Caco-2 (cell line): Measurements from ENCODE around the gene SPAST. TPM values are rescaled to one million over a fixed set of nuclear protein-coding genes. Genes with fewer than 3 reads are reported as not detected.

Experiments
- BruUV-seq: library from RNA; stranded (reverse); fragments of 400-500 nt; replicated peaks from 2 replicates; lab custom pipeline; 2021; lab: Mats Ljungman, UMichigan
- CTCF ChIA-PET: fragments of 300-600 bp; sonication (Branson Sonifier 250); formaldehyde crosslinking; loops from one replicate; lab custom pipeline; 2022; ENCODE audit warnings: antibody characterized with exemption; lab: Charles Lee
- POLR2A ChIA-PET: fragments of 300-600 bp; sonication (Branson Sonifier 250); formaldehyde crosslinking; loops from one replicate; lab custom pipeline; 2022; ENCODE audit warnings: antibody characterized with exemption; lab: Charles Lee
- DNase-seq, 2 experiments: peaks; one replicate each; pipeline versions ENCODE4 v3.0.0 to v3.0.0-alpha.2; 2020 to 2022
- H3K27me3 ChIP-seq: replicated peaks from 2 replicates; pipeline ENCODE4 v1.6.0; 2011; ENCODE audit warnings: low read length; ENCODE audit not compliant: control insufficient read depth, insufficient read depth
- H3K36me3 ChIP-seq: 2 replicates; pipeline ENCODE4 v1.5.1; 2011; ENCODE audit warnings: low read length; ENCODE audit not compliant: control insufficient read depth, insufficient read depth
- H3K4me1 ChIP-seq: fragments of 250-450 bp; sonication (Bioruptor Pico); 2 replicates; pipeline ENCODE4 v1.5.1; 2020; ENCODE audit warnings: mild to moderate bottlenecking
- H3K4me3 ChIP-seq: 2 replicates; pipeline ENCODE4 v1.5.1; 2011; ENCODE audit warnings: low read depth, mild to moderate bottlenecking, control low read depth, low read length
- H3K9me3 ChIP-seq: fragments of 250-450 bp; sonication (Bioruptor Pico); 2 replicates; pipeline ENCODE4 v1.5.1; 2020; ENCODE audit warnings: mild to moderate bottlenecking, moderate library complexity
- H3K27ac Mint-ChIP-seq: one replicate; pipeline ENCODE4 v1.8.0; 2022; ENCODE audit warnings: mixed read lengths; ENCODE audit not compliant: unreplicated experiment
- H3K27me3 Mint-ChIP-seq: one replicate; pipeline ENCODE4 v1.8.0; 2022; ENCODE audit warnings: mixed read lengths; ENCODE audit not compliant: insufficient read depth, unreplicated experiment
- H3K36me3 Mint-ChIP-seq: one replicate; pipeline ENCODE4 v1.8.0; 2022; ENCODE audit warnings: mild to moderate bottlenecking, mixed read lengths; ENCODE audit not compliant: insufficient read depth, unreplicated experiment
- H3K4me1 Mint-ChIP-seq: one replicate; pipeline ENCODE4 v1.8.0; 2022; ENCODE audit warnings: low read depth, mixed read lengths; ENCODE audit not compliant: unreplicated experiment
- H3K4me3 Mint-ChIP-seq: one replicate; pipeline ENCODE4 v1.8.0; 2022; ENCODE audit warnings: mild to moderate bottlenecking, moderate library complexity, mixed read lengths; ENCODE audit not compliant: unreplicated experiment
- H3K9me3 Mint-ChIP-seq: one replicate; pipeline ENCODE4 v1.8.0; 2022; ENCODE audit warnings: mixed read lengths; ENCODE audit not compliant: unreplicated experiment
- CTCF ChIP-seq, 2 experiments: fragments of 200-600 bp in 1 of 2; IDR thresholded peaks; 1 replicate in 1 of 2; 2 replicates in 1 of 2; pipeline versions ENCODE4 v1.5.1 to v1.8.0; 2011 to 2022; ENCODE audit warnings: antibody characterized with exemption in 1 of 2, control low read depth in 1 of 2, inconsistent platforms in 1 of 2, low read depth in 1 of 2, low read length in 1 of 2, mild to moderate bottlenecking in 1 of 2, moderate library complexity in 1 of 2; ENCODE audit not compliant: insufficient read depth in 1 of 2, severe bottlenecking in 1 of 2, unreplicated experiment in 1 of 2
- intact Hi-C: fragments of 100-400 bp; cut with micrococcal nuclease; formaldehyde crosslinking; loops from one replicate; pipeline ENCODE4 v1.10.0; 2022; ENCODE audit not compliant: unreplicated experiment
- total RNA-seq: library from RNA; stranded (reverse); gene quantifications from 2 replicates; pipeline ENCODE4 v1.2.3, GENCODE V29; 2022

Gene SPAST
- total RNA-seq, 1 experiment from 2014 or later = 29.7 TPM

- no peaks in the 10 kb centered on the region for H3K4me1 Mint-ChIP-seq
- no peaks in the 10 kb centered on the region for H3K9me3 Mint-ChIP-seq
- no peak overlapping the region for H3K27ac Mint-ChIP-seq
- H3K27me3 Mint-ChIP-seq = no peaks in the 10 kb centered on the region
- POLR2A ChIA-PET = no interaction called here
- Histone ChIP-seq H3K4me3 (no peak overlapping the region), H3K36me3 (no peaks in the 10 kb centered on the region), H3K4me1 (peaks cover 7% of the 10 kb centered on the region; the same call in 1 of the 2 replicates), H3K9me3 (no peaks in the 10 kb centered on the region), H3K27me3 (no peaks in the 10 kb centered on the region)
- no peak overlapping the region for H3K4me3 Mint-ChIP-seq
- no peak for DNase-seq
- no TSS peak for BruUV-seq
- TF ChIP-seq CTCF (IDR thresholded peaks at IDR 0.05; ENCODE audit: insufficient read depth in 1 of 2, low read depth in 1 of 2, low read length in 1 of 2, severe bottlenecking in 1 of 2, unreplicated experiment in 1 of 2) = no peak
- intact Hi-C loops = no loop called here
- peaks cover 22% of the 10 kb centered on the region for H3K36me3 Mint-ChIP-seq
- CTCF ChIA-PET = no interaction called here
These were observed 61.3 kb downstream of the SPAST start for GRCh38 chr2:32124660-32125059.

- no TSS peak for BruUV-seq
- CTCF ChIA-PET = no interaction called here
- no peaks in the 10 kb centered on the region for H3K27me3 ChIP-seq
These were observed 65.3 kb downstream of the SPAST start for GRCh38 chr2:32128636-32129035.

GRCh38 chr2:32129086-32129485 lies 65.7 kb downstream of the SPAST start:
- Mint-ChIP-seq H3K9me3 (no peaks in the 10 kb centered on the region), H3K27me3 (no peaks in the 10 kb centered on the region), H3K27ac (no peak overlapping the region), H3K4me3 (no peak overlapping the region), H3K36me3 (peaks cover 14% of the 10 kb centered on the region), H3K4me1 (no peaks in the 10 kb centered on the region)
- Histone ChIP-seq H3K9me3 (no peaks in the 10 kb centered on the region), H3K27me3 (no peaks in the 10 kb centered on the region), H3K4me1 (peaks cover 7% of the 10 kb centered on the region; the same call in 1 of the 2 replicates), H3K36me3 (no peaks in the 10 kb centered on the region), H3K4me3 (no peak overlapping the region)
- no peak for TF ChIP-seq CTCF (IDR thresholded peaks at IDR 0.05; ENCODE audit: insufficient read depth in 1 of 2, low read depth in 1 of 2, low read length in 1 of 2, severe bottlenecking in 1 of 2, unreplicated experiment in 1 of 2)
- no TSS peak for BruUV-seq
- no peak for DNase-seq
- intact Hi-C loops = no loop called here
- POLR2A ChIA-PET = no interaction called here
- CTCF ChIA-PET = no interaction called here

More at GRCh38 chr2:32128636-32129035, 65.3 kb downstream of the SPAST start:
- intact Hi-C loops = no loop called here
- peaks cover 7% of the 10 kb centered on the region; the same call in 1 of the 2 replicates for H3K4me1 ChIP-seq
- no peak overlapping the region for H3K4me3 ChIP-seq
- no peaks in the 10 kb centered on the region for H3K9me3 ChIP-seq
- Mint-ChIP-seq H3K9me3 (no peaks in the 10 kb centered on the region), H3K27me3 (no peaks in the 10 kb centered on the region), H3K4me3 (no peak overlapping the region), H3K4me1 (no peaks in the 10 kb centered on the region), H3K27ac (no peak overlapping the region), H3K36me3 (peaks cover 14% of the 10 kb centered on the region)
- POLR2A ChIA-PET = no interaction called here
- TF ChIP-seq CTCF (IDR thresholded peaks at IDR 0.05; ENCODE audit: insufficient read depth in 1 of 2, low read depth in 1 of 2, low read length in 1 of 2, severe bottlenecking in 1 of 2, unreplicated experiment in 1 of 2) = no peak
- DNase-seq = no peak
- H3K36me3 ChIP-seq = no peaks in the 10 kb centered on the region
